K562 (cell line): ENCODE data around the gene LAMTOR4. TPM values are rescaled to one million over a fixed set of nuclear protein-coding genes. Genes with fewer than 3 reads are reported as not detected.

ENCODE experiments used
- CTCF ChIP-seq, 3 experiments: IDR thresholded peaks in 2 of 3; conservative IDR thresholded peaks in 1 of 3; 2 replicates each; pipeline ENCODE4 v1.5.1; 2011 to 2012; ENCODE audit warnings: low read length in 3 of 3, mild to moderate bottlenecking in 3 of 3, control low read depth in 2 of 3, improper control_type of control experiment in 1 of 3, inconsistent platforms in 1 of 3, low read depth in 1 of 3, mixed read lengths in 1 of 3, moderate library complexity in 1 of 3; ENCODE audit not compliant: insufficient read depth in 2 of 3
- E2F5 ChIP-seq: sonication (generic); formaldehyde crosslinking; IDR thresholded peaks from 2 replicates; pipeline ENCODE4 v1.8.0; 2022; ENCODE audit warnings: mild to moderate bottlenecking, missing genetic modification reagents
- HMGN3 ChIP-seq: IDR thresholded peaks from 2 replicates; pipeline ENCODE4 v1.6.1; 2011; ENCODE audit warnings: borderline replicate concordance, low read depth, mild to moderate bottlenecking, mixed read lengths, low read length; ENCODE audit not compliant: insufficient read length; ENCODE audit errors: extremely low read depth
- KHSRP ChIP-seq: fragments of 450-650 bp; IDR thresholded peaks from 2 replicates; pipeline ENCODE4 v1.6.1; 2017
- KLF1 ChIP-seq: fragments of 450-650 bp; IDR thresholded peaks from 2 replicates; pipeline ENCODE4 v1.6.1; 2016; ENCODE audit warnings: missing genetic modification characterization, missing compliant biosample characterization
- MCM2 ChIP-seq: fragments of 450-650 bp; IDR thresholded peaks from 2 replicates; pipeline ENCODE4 v1.6.1; 2017; ENCODE audit warnings: low read depth, mild to moderate bottlenecking
- NUFIP1 ChIP-seq: fragments of 450-650 bp; IDR thresholded peaks from 2 replicates; pipeline ENCODE4 v1.6.1; 2018; ENCODE audit not compliant: partially characterized antibody
- PHF8 ChIP-seq: fragments of 200-600 bp; sonication (generic); IDR thresholded peaks from 2 replicates; pipeline ENCODE4 v1.6.1; 2012; ENCODE audit warnings: mixed run types, mild to moderate bottlenecking, inconsistent platforms, low read length, moderate library complexity, borderline replicate concordance
- PYGO2 ChIP-seq: fragments of 450-650 bp; IDR thresholded peaks from 2 replicates; pipeline ENCODE4 v1.6.1; 2016; ENCODE audit warnings: mild to moderate bottlenecking, missing genetic modification characterization, moderate library complexity, missing compliant biosample characterization
- RBM22 ChIP-seq: fragments of 200-400 bp; formaldehyde crosslinking; IDR thresholded peaks from 2 replicates; pipeline ENCODE4 v1.6.1; 2018; ENCODE audit warnings: low read length, low read depth; ENCODE audit not compliant: poor library complexity, severe bottlenecking
- RNF219 ChIP-seq: fragments of 250-450 bp; sonication (Bioruptor Pico); IDR thresholded peaks from 2 replicates; pipeline ENCODE4 v1.5.0; 2022; ENCODE audit warnings: mild to moderate bottlenecking
- SNAPC5 ChIP-seq: fragments of 250-450 bp; sonication (Bioruptor Pico); IDR thresholded peaks from 2 replicates; pipeline ENCODE4 v1.8.0; 2021; ENCODE audit warnings: moderate library complexity, mild to moderate bottlenecking, inconsistent platforms
- SREBF2 ChIP-seq: sonication (generic); formaldehyde crosslinking; IDR thresholded peaks from 2 replicates; pipeline ENCODE4 v1.4.0; 2020; ENCODE audit warnings: mild to moderate bottlenecking, missing genetic modification reagents
- ZNF175 ChIP-seq: fragments of 200-800 bp; sonication (Bioruptor generic); IDR thresholded peaks from 2 replicates; pipeline ENCODE4 v1.6.1; 2016; ENCODE audit warnings: low read depth, mild to moderate bottlenecking, missing genetic modification characterization, missing compliant biosample characterization
- ZNF324 ChIP-seq: fragments of 250-450 bp; sonication (Bioruptor Pico); IDR thresholded peaks from 2 replicates; pipeline ENCODE4 v1.4.0; 2020; ENCODE audit warnings: mild to moderate bottlenecking
- ZNF592 ChIP-seq: fragments of 450-650 bp; IDR thresholded peaks from 2 replicates; pipeline ENCODE4 v1.6.1; 2017; ENCODE audit warnings: antibody characterized with exemption, mild to moderate bottlenecking
- ZNF668 ChIP-seq: fragments of 250-450 bp; sonication (Bioruptor Pico); IDR thresholded peaks from 2 replicates; pipeline ENCODE4 v1.8.0; 2022; ENCODE audit warnings: mild to moderate bottlenecking, inconsistent platforms
- ZNF717 ChIP-seq: fragments of 250-450 bp; sonication (Bioruptor Pico); IDR thresholded peaks from 2 replicates; pipeline ENCODE4 v1.5.0; 2021
- polyA plus RNA-seq, 8 experiments: library from polyadenylated mRNA; depleted of rRNA in 4 of 8; stranded (reverse) in 5 of 8; unstranded in 3 of 8; fragments of >200 nt; fragmentation: Nextera tagmentation in 2 of 8; fragmentation: Illumina TruSeq in 1 of 8; extraction: Ambion mirVana in 2 of 8; extraction: Trizol in 1 of 8; gene quantifications; 2 replicates each; pipeline versions ENCODE4 v1.2.1 to v1.2.3, GENCODE V29; 2011 to 2014; ENCODE audit warnings: inconsistent platforms in 1 of 8, missing spikeins in 1 of 8
- total RNA-seq, 7 experiments: library from RNA; depleted of rRNA in 6 of 7; stranded (reverse); fragments of >200 nt in 6 of 7; fragmentation: Illumina TruSeq in 2 of 7; extraction: Trizol in 2 of 7; gene quantifications; 2 replicates each; pipeline versions ENCODE4 v1.2.1 to v1.2.3, GENCODE V29; 2011 to 2021; ENCODE audit warnings: low replicate concordance in 1 of 7

Gene LAMTOR4
- total and polyA plus RNA-seq, 9 of the 15 experiments (the other 6 are each of a cell fraction or from before 2014, with no cell fraction given) = 79.6 to 314 (median 195) TPM

GRCh38 chr7:100148559-100149328 is at the start of gene LAMTOR4 (continued):
- no peak for TF ChIP-seq ZNF175 (CRISPR knock-in tag)
- no peak for TF ChIP-seq SREBF2 (CRISPR knock-in tag)
- TF ChIP-seq MCM2 = no peak
- TF ChIP-seq PHF8 = peak; percentile 93; the same call in 1 of the 2 replicates
- TF ChIP-seq E2F5 (CRISPR knock-in tag) = no peak
- no peak for TF ChIP-seq ZNF592
- no peak for TF ChIP-seq PYGO2 (tag)
- no peak for TF ChIP-seq SNAPC5 (CRISPR knock-in tag)
- TF ChIP-seq RNF219 (CRISPR knock-in tag) = no peak
- no peak for TF ChIP-seq RBM22
- TF ChIP-seq KLF1 = no peak
- no peak for TF ChIP-seq KHSRP
- TF ChIP-seq ZNF717 = no peak
- TF ChIP-seq NUFIP1 = no peak
- no peak for TF ChIP-seq ZNF668 (CRISPR knock-in tag)
- TF ChIP-seq CTCF (IDR thresholded peaks at IDR 0.05 in 2 of 3, conservative IDR thresholded peaks at IDR 0.05 in 1 of 3; ENCODE audit: insufficient read depth in 2 of 3, low read depth in 1 of 3, low read length in 3 of 3) = peak in 1 of 3 experiments; percentile 6; a peak in 1 of 6 replicates
- TF ChIP-seq HMGN3 = peak; percentile 70
- TF ChIP-seq ZNF324 (CRISPR knock-in tag) = no peak; the same call in none of the 2 replicates
